Activated CD4-positive, alpha-beta memory T cell treated with anti-CD3 and anti-CD28 coated beads for 36 hours (primary cell): Measurements from ENCODE around the gene SLC25A30. TPM values are rescaled to one million over a fixed set of nuclear protein-coding genes. Genes with fewer than 3 reads are reported as not detected.
"Not testable (repeated sequence)": the region's sequence is repeated elsewhere in the genome, so short reads cannot be mapped to it uniquely, and the experiment has no call there.

Source experiments
- CTCF ChIA-PET: fragments of 350-600 bp; sonication (Branson Sonifier 250); formaldehyde crosslinking; loops from one replicate; lab custom pipeline; 2021; ENCODE audit warnings: antibody characterized with exemption, inconsistent platforms; lab: Charles Lee
- POLR2A ChIA-PET: fragments of 350-600 bp; sonication (Branson Sonifier 250); formaldehyde crosslinking; loops from one replicate; lab custom pipeline; 2021; ENCODE audit warnings: antibody characterized with exemption; lab: Charles Lee
- DNase-seq: peaks from one replicate; pipeline ENCODE4 v3.0.0-alpha.2; 2020
- H3K27ac Mint-ChIP-seq: one replicate; pipeline ENCODE4 v1.8.0; 2021; ENCODE audit warnings: mixed read lengths
- H3K27me3 Mint-ChIP-seq: one replicate; pipeline ENCODE4 v1.8.0; 2021; ENCODE audit warnings: mixed read lengths
- H3K36me3 Mint-ChIP-seq: one replicate; pipeline ENCODE4 v1.8.0; 2021; ENCODE audit warnings: mixed read lengths
- H3K4me1 Mint-ChIP-seq: one replicate; pipeline ENCODE4 v1.8.0; 2021; ENCODE audit warnings: low read depth, mixed read lengths
- H3K4me3 Mint-ChIP-seq: one replicate; pipeline ENCODE4 v1.8.0; 2021; ENCODE audit warnings: mild to moderate bottlenecking, mixed read lengths
- H3K9me3 Mint-ChIP-seq: one replicate; pipeline ENCODE4 v1.8.0; 2021; ENCODE audit warnings: mixed read lengths
- intact Hi-C: fragments of 100-400 bp; cut with micrococcal nuclease; formaldehyde crosslinking; loops from one replicate; pipeline ENCODE4 v1.15.1; 2023
- total RNA-seq, 2 experiments: library from RNA; stranded (reverse); gene quantifications; one replicate each; pipeline ENCODE4 v1.2.3, GENCODE V29; 2021

The SLC25A30 gene
- total RNA-seq, 2 experiments from 2014 or later, result 14.6 to 15.3 TPM

GRCh38 chr13:45445053-45445452 lies 26.9 kb upstream of the SLC25A30 start:
- Mint-ChIP-seq H3K27ac (no peak overlapping the region), H3K4me3 (no peak overlapping the region), H3K9me3 (no peaks in the 10 kb centered on the region), H3K36me3 (no peaks in the 10 kb centered on the region), H3K4me1 (peaks cover 9% of the 10 kb centered on the region), H3K27me3 (no peaks in the 10 kb centered on the region)
- intact Hi-C loops, result no loop called here
- DNase-seq, result no peak
- ChIA-PET CTCF (no interaction called here), POLR2A (no interaction called here)

GRCh38 chr13:45441633-45442032 lies 23.5 kb upstream of the SLC25A30 start:
- no peaks in the 10 kb centered on the region for H3K27me3 Mint-ChIP-seq
- H3K9me3 Mint-ChIP-seq, result no peaks in the 10 kb centered on the region
- intact Hi-C loops, result loop anchor here (2.0 kb wide), 1 partner anchor 23 kb away; the partner anchor contains the start of gene COG3
- ChIA-PET CTCF (interaction anchor here (0.6 kb wide), 1 partner anchor 40 kb away, joined by 3 read pairs; no protein-coding TSS in a partner anchor), POLR2A (no interaction called here)
- peak; percentile 45 for DNase-seq
- no peak overlapping the region for H3K27ac Mint-ChIP-seq
- peaks cover 9% of the 10 kb centered on the region for H3K4me1 Mint-ChIP-seq
- no peak overlapping the region for H3K4me3 Mint-ChIP-seq
- H3K36me3 Mint-ChIP-seq, result no peaks in the 10 kb centered on the region

- ChIA-PET CTCF (no interaction called here), POLR2A (no interaction called here)
- no peak for DNase-seq
- intact Hi-C loops, result loop anchor here (2.0 kb wide), 1 partner anchor 25 kb away; the partner anchor contains the start of gene COG3
- Mint-ChIP-seq H3K36me3 (no peaks in the 10 kb centered on the region), H3K9me3 (no peaks in the 10 kb centered on the region), H3K27me3 (no peaks in the 10 kb centered on the region), H3K27ac (no peak overlapping the region), H3K4me1 (peaks cover 9% of the 10 kb centered on the region), H3K4me3 (no peak overlapping the region)
Observed at GRCh38 chr13:45439781-45440462, 21.7 kb upstream of the SLC25A30 start.

- Mint-ChIP-seq H3K9me3 (no peaks in the 10 kb centered on the region), H3K4me3 (no peak overlapping the region), H3K4me1 (peaks cover 9% of the 10 kb centered on the region), H3K27ac (no peak overlapping the region), H3K27me3 (no peaks in the 10 kb centered on the region), H3K36me3 (no peaks in the 10 kb centered on the region)
- CTCF ChIA-PET, result no interaction called here
- DNase-seq, result no peak
- POLR2A ChIA-PET, result no interaction called here
- intact Hi-C loops, result no loop called here
Observed at GRCh38 chr13:45439008-45439407, 20.8 kb upstream of the SLC25A30 start.

- Mint-ChIP-seq H3K27ac (no peak overlapping the region), H3K4me1 (peaks cover 9% of the 10 kb centered on the region), H3K36me3 (no peaks in the 10 kb centered on the region), H3K4me3 (no peak overlapping the region), H3K27me3 (no peaks in the 10 kb centered on the region), H3K9me3 (no peaks in the 10 kb centered on the region)
- POLR2A ChIA-PET, result no interaction called here
- CTCF ChIA-PET, result no interaction called here
- intact Hi-C loops, result no loop called here
- no peak for DNase-seq
Observed at GRCh38 chr13:45437947-45438346, 19.8 kb upstream of the SLC25A30 start.

- Mint-ChIP-seq H3K36me3 (no peaks in the 10 kb centered on the region), H3K27ac (no peak overlapping the region), H3K9me3 (no peaks in the 10 kb centered on the region), H3K27me3 (no peaks in the 10 kb centered on the region), H3K4me3 (no peak overlapping the region), H3K4me1 (peaks cover 6% of the 10 kb centered on the region)
- intact Hi-C loops, result no loop called here
- ChIA-PET POLR2A (no interaction called here), CTCF (no interaction called here)
- DNase-seq, result no peak
Observed at GRCh38 chr13:45436953-45437352, 18.8 kb upstream of the SLC25A30 start.

GRCh38 chr13:45436332-45436731 lies 18.2 kb upstream of the SLC25A30 start:
- ChIA-PET CTCF (no interaction called here), POLR2A (no interaction called here)
- H3K27ac Mint-ChIP-seq, result no peak overlapping the region
- H3K27me3 Mint-ChIP-seq, result no peaks in the 10 kb centered on the region
- DNase-seq, result no peak
- no peak overlapping the region for H3K4me3 Mint-ChIP-seq
- no peaks in the 10 kb centered on the region for H3K36me3 Mint-ChIP-seq
- no peaks in the 10 kb centered on the region for H3K9me3 Mint-ChIP-seq
- intact Hi-C loops, result no loop called here
- peaks cover under 1% of the 10 kb centered on the region for H3K4me1 Mint-ChIP-seq

- no peak overlapping the region for H3K27ac Mint-ChIP-seq
Observed at GRCh38 chr13:45434556-45435371, 16.6 kb upstream of the SLC25A30 start.

GRCh38 chr13:45433381-45433790 lies 15.2 kb upstream of the SLC25A30 start:
- intact Hi-C loops, result no loop called here
- DNase-seq, result no peak
- CTCF ChIA-PET, result no interaction called here
- no peaks in the 10 kb centered on the region for H3K36me3 Mint-ChIP-seq
- POLR2A ChIA-PET, result no interaction called here
- H3K9me3 Mint-ChIP-seq, result no peaks in the 10 kb centered on the region
- H3K27ac Mint-ChIP-seq, result no peak overlapping the region
- no peak overlapping the region for H3K4me3 Mint-ChIP-seq
- H3K27me3 Mint-ChIP-seq, result no peaks in the 10 kb centered on the region
- no peaks in the 10 kb centered on the region for H3K4me1 Mint-ChIP-seq

More at GRCh38 chr13:45434556-45435371, 16.6 kb upstream of the SLC25A30 start:
- H3K36me3 Mint-ChIP-seq, result no peaks in the 10 kb centered on the region
- no peak for DNase-seq
- intact Hi-C loops, result no loop called here
- ChIA-PET POLR2A (no interaction called here), CTCF (no interaction called here)
- H3K4me1 Mint-ChIP-seq, result no peaks in the 10 kb centered on the region
- no peaks in the 10 kb centered on the region for H3K27me3 Mint-ChIP-seq
- no peaks in the 10 kb centered on the region for H3K9me3 Mint-ChIP-seq
- no peak overlapping the region for H3K4me3 Mint-ChIP-seq

- ChIA-PET CTCF (interaction anchor here (0.6 kb wide), 1 partner anchor 10 kb away, joined by 3 read pairs; no protein-coding TSS in a partner anchor), POLR2A (no interaction called here)
- intact Hi-C loops, result no loop called here
Observed at GRCh38 chr13:45432737-45433380, 14.7 kb upstream of the SLC25A30 start.

GRCh38 chr13:45426056-45426841 lies 8.1 kb upstream of the SLC25A30 start:
- POLR2A ChIA-PET, H3K36me3 Mint-ChIP-seq, DNase-seq, H3K27ac Mint-ChIP-seq, intact Hi-C loops, H3K9me3 Mint-ChIP-seq, H3K4me3 Mint-ChIP-seq, H3K27me3 Mint-ChIP-seq, CTCF ChIA-PET, H3K4me1 Mint-ChIP-seq: not testable (repeated sequence)

More at GRCh38 chr13:45432737-45433380, 14.7 kb upstream of the SLC25A30 start:
- no peak overlapping the region for H3K27ac Mint-ChIP-seq
- H3K27me3 Mint-ChIP-seq, result no peaks in the 10 kb centered on the region
- no peak for DNase-seq
- no peaks in the 10 kb centered on the region for H3K9me3 Mint-ChIP-seq
- H3K4me3 Mint-ChIP-seq, result no peak overlapping the region
- H3K36me3 Mint-ChIP-seq, result no peaks in the 10 kb centered on the region
- no peaks in the 10 kb centered on the region for H3K4me1 Mint-ChIP-seq
